ENCODE results near the gene MBNL2. TPM values are rescaled to one million over a fixed set of nuclear protein-coding genes. Genes with fewer than 3 reads are reported as not detected.

MBNL2 gene
- total and polyA plus RNA-seq, 2 of the 4 experiments (the other 2 are of a cell fraction): 26.9 to 103 TPM

DNA sequence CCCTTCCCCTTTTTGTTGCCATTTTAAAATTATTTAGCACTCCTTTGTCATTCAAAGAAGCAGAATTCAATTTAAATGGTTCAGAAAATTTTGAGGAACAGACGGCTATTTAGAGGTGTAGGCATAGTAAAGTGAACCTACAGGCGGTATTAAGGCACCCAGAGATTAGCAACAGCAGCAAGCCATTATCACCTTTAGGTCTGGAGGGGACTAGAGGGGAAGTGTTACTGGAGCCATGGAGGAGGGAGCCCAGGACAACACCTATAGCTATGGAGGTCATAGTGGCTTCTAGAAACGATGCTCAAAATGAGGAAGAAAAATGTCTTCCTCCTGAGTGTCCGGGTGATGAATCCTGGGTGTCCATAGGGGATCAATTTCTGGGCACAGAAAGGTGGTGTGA, 25.8 kb upstream of the MBNL2 start:
- dilution Hi-C loops (cut with HindIII; ENCODE audit: low sequenced_read_pairs, unreplicated experiment): no loop called here
- Histone ChIP-seq H3K36me3 (ENCODE audit: control insufficient read depth, insufficient read depth, low read length) (no peaks in the 10 kb centered on the region), H2BK15ac (ENCODE audit: low read depth, low read length) (0 out of 3 replicates have a peak overlapping the region, but pooled peaks have one; percentile 29), H3K9me3 (ENCODE audit: control insufficient read depth, insufficient read depth, low read length) (no peaks in the 10 kb centered on the region), H3K27ac (ENCODE audit: insufficient read depth, low read length) (no peak overlapping the region), H3K18ac (ENCODE audit: low read depth, low read length) (peak overlapping the region; percentile 19; the same call in 1 of the 2 replicates), H3K79me1 (ENCODE audit: low read depth in 1 of 2, low read length in 2 of 2) (no peaks in the 10 kb centered on the region), H3K4ac (ENCODE audit: low read depth, low read length) (peak overlapping the region; percentile 43; the same call in 1 of the 2 replicates), H3K56ac (ENCODE audit: extremely low read depth, insufficient read depth, low read length) (no peak overlapping the region), H4K8ac (ENCODE audit: low read depth in 2 of 2, low read length in 2 of 2) (no peak overlapping the region), H3K4me1 (ENCODE audit: control insufficient read depth, insufficient read depth, low read length) (peaks cover 17% of the 10 kb centered on the region), H3K4me2 (ENCODE audit: low read depth, low read length) (no peak overlapping the region), H4K20me1 (ENCODE audit: insufficient read depth, low read length) (no peaks in the 10 kb centered on the region), H3K27me3 (ENCODE audit: control insufficient read depth, insufficient read depth, low read length) (no peaks in the 10 kb centered on the region), H3K9ac (ENCODE audit: low read depth, low read length) (no peak overlapping the region), H3K23ac (ENCODE audit: low read depth, low read length) (no peak overlapping the region), H4K91ac (ENCODE audit: insufficient read depth, low read depth, low read length) (no peak overlapping the region), H2AK9ac (replicated peaks; ENCODE audit: low read depth, low read length, poor library complexity) (no peak overlapping the region), H3K4me3 (ENCODE audit: insufficient read depth, low read depth, low read length) (no peak overlapping the region), H2AFZ (replicated peaks; ENCODE audit: low read length, poor library complexity) (no peak overlapping the region), H2BK5ac (ENCODE audit: low read depth, low read length, poor library complexity, severe bottlenecking) (no peak overlapping the region), H2BK120ac (ENCODE audit: low read depth, low read length) (peak overlapping the region; percentile 62; the same call in 1 of the 2 replicates), H3K9me1 (ENCODE audit: insufficient read depth, low read length) (peaks cover 11% of the 10 kb centered on the region), H2BK20ac (ENCODE audit: low read depth, low read length) (peak overlapping the region; percentile 45; the same call in 1 of the 2 replicates), H3K14ac (replicated peaks; ENCODE audit: low read depth, low read length) (no peak overlapping the region), H2AK5ac (ENCODE audit: low read depth, low read length) (no peak overlapping the region), H4K5ac (ENCODE audit: low read depth, low read length) (0 out of 2 replicates have a peak overlapping the region, but pooled peaks have one; percentile 2)
- ChIA-PET POLR2A (ENCODE audit: unreplicated experiment) (no interaction called here), CTCF (no interaction called here)
- 100% methylated on average over 1 of the region's 4 CpGs; no CpG with 5 or more reads in 1 of the 2 experiments for WGBS, 2 experiments (ENCODE audit: extremely low coverage in 2 of 2, insufficient read length in 1 of 2)
- in situ Hi-C loops (cut with MboI; ENCODE audit: low sequenced_read_pairs): no loop called here
- ATAC-seq (ENCODE audit: low read depth) (no peak), DNase-seq (no peak)
- intact Hi-C loops (cut with micrococcal nuclease): no loop called here
- no TSS peak for BruUV-seq (replicated peaks)
- TF ChIP-seq BHLHE40 (IDR thresholded peaks at IDR 0.05; ENCODE audit: low read depth, low read length): no peak
- TF ChIP-seq, protein P1, sequence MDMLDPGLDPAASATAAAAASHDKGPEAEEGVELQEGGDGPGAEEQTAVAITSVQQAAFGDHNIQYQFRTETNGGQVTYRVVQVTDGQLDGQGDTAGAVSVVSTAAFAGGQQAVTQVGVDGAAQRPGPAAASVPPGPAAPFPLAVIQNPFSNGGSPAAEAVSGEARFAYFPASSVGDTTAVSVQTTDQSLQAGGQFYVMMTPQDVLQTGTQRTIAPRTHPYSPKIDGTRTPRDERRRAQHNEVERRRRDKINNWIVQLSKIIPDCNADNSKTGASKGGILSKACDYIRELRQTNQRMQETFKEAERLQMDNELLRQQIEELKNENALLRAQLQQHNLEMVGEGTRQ (IDR thresholded peaks at IDR 0.05; ENCODE audit: low read depth, low read length): no peak

Measured in IMR-90 (cell line).